BLaER1 treated with 17β-estradiol and CSF1 and Interleukin-3, amounts not matched to agents 10 nM and 100 nM (cell line): ENCODE measurements around the gene MYZAP.

Source experiments
- H3K27ac ChIP-seq, 11 experiments: shearing (Covaris generic); formaldehyde crosslinking; 2 replicates each; pipeline ENCODE4 v1.8.1; 2022
- H3K27me3 ChIP-seq, 11 experiments: shearing (Covaris generic); formaldehyde crosslinking; 2 replicates each; pipeline ENCODE4 v1.8.1; 2022
- H3K36me3 ChIP-seq, 11 experiments: shearing (Covaris generic); formaldehyde crosslinking; 2 replicates each; pipeline ENCODE4 v1.8.1; 2022
- H3K4me1 ChIP-seq, 10 experiments: shearing (Covaris generic); formaldehyde crosslinking; 2 replicates each; pipeline ENCODE4 v1.8.1; 2022
- H3K4me2 ChIP-seq, 11 experiments: shearing (Covaris generic); formaldehyde crosslinking; 2 replicates each; pipeline ENCODE4 v1.8.1; 2022
- H3K4me3 ChIP-seq, 10 experiments: shearing (Covaris generic); formaldehyde crosslinking; 2 replicates each; pipeline ENCODE4 v1.8.1; 2022
- H3K9ac ChIP-seq, 11 experiments: shearing (Covaris generic); formaldehyde crosslinking; 2 replicates each; pipeline ENCODE4 v1.8.1; 2022
- H3K9me3 ChIP-seq, 11 experiments: shearing (Covaris generic); formaldehyde crosslinking; replicated peaks in 1 of 11; 2 replicates each; pipeline ENCODE4 v1.8.1; 2022
- H4K20me1 ChIP-seq, 11 experiments: shearing (Covaris generic); formaldehyde crosslinking; 2 replicates each; pipeline ENCODE4 v1.8.1; 2022
- Cebpa-rat ChIP-seq, 11 experiments: shearing (Covaris generic); IDR thresholded peaks; 2 replicates each; pipeline ENCODE4 v1.8.1; 2022

The MYZAP gene

GRCh38 chr15:57727031-57727430 is 135.3 kb downstream of the MYZAP start:
- Histone ChIP-seq H3K4me2 (no peak overlapping the region), H3K4me3 (no peak overlapping the region), H4K20me1 (no peaks in the 10 kb centered on the region), H3K27ac (no peak overlapping the region), H3K9me3 (peaks cover 14 to 28% (median 22%) of the 10 kb centered on the region in 11 experiments), H3K36me3 (peaks cover 0 to 36% (median 8%) of the 10 kb centered on the region in 11 experiments; a peak in 10 of 22 replicates), H3K27me3 (no peaks in the 10 kb centered on the region), H3K4me1 (peaks cover 0 to 7% (median 3%) of the 10 kb centered on the region in 10 experiments; a peak in 6 of 20 replicates), H3K9ac (no peak overlapping the region)
- no peak for TF ChIP-seq Cebpa-rat (IDR thresholded peaks at IDR 0.05)

GRCh38 chr15:57728436-57728835 is 136.7 kb downstream of the MYZAP start:
- Histone ChIP-seq H3K36me3 (peaks cover 0 to 22% (median 8%) of the 10 kb centered on the region in 11 experiments; a peak in 10 of 22 replicates), H4K20me1 (no peaks in the 10 kb centered on the region), H3K4me3 (no peak overlapping the region), H3K9me3 (peaks cover 14 to 24% (median 18%) of the 10 kb centered on the region in 11 experiments), H3K27me3 (no peaks in the 10 kb centered on the region), H3K9ac (no peak overlapping the region), H3K4me2 (no peak overlapping the region), H3K4me1 (peaks cover 0 to 7% (median 3%) of the 10 kb centered on the region in 10 experiments; a peak in 6 of 20 replicates), H3K27ac (no peak overlapping the region)
- no peak for TF ChIP-seq Cebpa-rat (IDR thresholded peaks at IDR 0.05)

- Histone ChIP-seq H3K27me3 (no peaks in the 10 kb centered on the region), H3K36me3 (no peaks in the 10 kb centered on the region), H4K20me1 (no peaks in the 10 kb centered on the region), H3K4me3 (no peak overlapping the region), H3K27ac (no peak overlapping the region), H3K4me2 (no peak overlapping the region), H3K9ac (no peak overlapping the region), H3K9me3 (no peaks in the 10 kb centered on the region), H3K4me1 (peaks cover 0 to 3% (median 1%) of the 10 kb centered on the region in 10 experiments; a peak in 6 of 20 replicates)
- TF ChIP-seq Cebpa-rat (IDR thresholded peaks at IDR 0.05): no peak
Measured at GRCh38 chr15:57730876-57731275, 139.2 kb downstream of the MYZAP start.

- no peak overlapping the region for H3K27ac ChIP-seq
Measured at GRCh38 chr15:57731530-57732103, 139.9 kb downstream of the MYZAP start.

GRCh38 chr15:57732526-57733331 is 141.0 kb downstream of the MYZAP start:
- no peak overlapping the region for H3K4me3 ChIP-seq
- no peaks in the 10 kb centered on the region for H3K27me3 ChIP-seq
- H3K4me2 ChIP-seq: no peak overlapping the region

More at GRCh38 chr15:57731530-57732103, 139.9 kb downstream of the MYZAP start:
- H3K4me2 ChIP-seq: no peak overlapping the region
- H4K20me1 ChIP-seq: no peaks in the 10 kb centered on the region
- no peaks in the 10 kb centered on the region for H3K27me3 ChIP-seq
- H3K9me3 ChIP-seq: peaks cover under 1 to 5% (median 2%) of the 10 kb centered on the region in 11 experiments; a peak in 19 of 22 replicates
- H3K4me3 ChIP-seq: no peak overlapping the region
- H3K9ac ChIP-seq: no peak overlapping the region
- TF ChIP-seq Cebpa-rat (IDR thresholded peaks at IDR 0.05): no peak
- H3K36me3 ChIP-seq: peaks cover 0 to 1% (median 0%) of the 10 kb centered on the region in 11 experiments; a peak in 1 of 22 replicates
- H3K4me1 ChIP-seq: no peaks in the 10 kb centered on the region

GRCh38 chr15:57734860-57735259 is 143.2 kb downstream of the MYZAP start:
- Histone ChIP-seq H3K4me1 (no peaks in the 10 kb centered on the region), H3K9me3 (peaks cover 12 to 20% (median 15%) of the 10 kb centered on the region in 11 experiments; a peak in 21 of 22 replicates), H3K9ac (no peak overlapping the region), H3K27me3 (no peaks in the 10 kb centered on the region), H3K4me3 (no peak overlapping the region), H3K4me2 (no peak overlapping the region), H3K27ac (no peak overlapping the region), H3K36me3 (peaks cover 0 to 7% (median 0%) of the 10 kb centered on the region in 11 experiments; a peak in 3 of 22 replicates), H4K20me1 (no peaks in the 10 kb centered on the region)
- TF ChIP-seq Cebpa-rat (IDR thresholded peaks at IDR 0.05): no peak

More at GRCh38 chr15:57732526-57733331, 141.0 kb downstream of the MYZAP start:
- Histone ChIP-seq H3K36me3 (peaks cover 0 to 7% (median 0%) of the 10 kb centered on the region in 11 experiments; a peak in 3 of 22 replicates), H3K27ac (no peak overlapping the region), H3K4me1 (no peaks in the 10 kb centered on the region), H3K9me3 (peaks cover 12 to 16% (median 12%) of the 10 kb centered on the region in 11 experiments; a peak in 21 of 22 replicates), H3K9ac (no peak overlapping the region), H4K20me1 (no peaks in the 10 kb centered on the region)
- TF ChIP-seq Cebpa-rat (IDR thresholded peaks at IDR 0.05): no peak
